GM12873 (cell line): ENCODE measurements around the gene RALB.

Experiments used
- TF ChIP-seq, protein P1 (sequence below): IDR thresholded peaks from 2 replicates; pipeline ENCODE4 v1.5.1; 2012; ENCODE audit warnings: low read depth, mild to moderate bottlenecking, moderate library complexity, low read length, control low read depth; ENCODE audit not compliant: insufficient read depth; ENCODE audit errors: missing control alignments

The RALB gene

DNA sequence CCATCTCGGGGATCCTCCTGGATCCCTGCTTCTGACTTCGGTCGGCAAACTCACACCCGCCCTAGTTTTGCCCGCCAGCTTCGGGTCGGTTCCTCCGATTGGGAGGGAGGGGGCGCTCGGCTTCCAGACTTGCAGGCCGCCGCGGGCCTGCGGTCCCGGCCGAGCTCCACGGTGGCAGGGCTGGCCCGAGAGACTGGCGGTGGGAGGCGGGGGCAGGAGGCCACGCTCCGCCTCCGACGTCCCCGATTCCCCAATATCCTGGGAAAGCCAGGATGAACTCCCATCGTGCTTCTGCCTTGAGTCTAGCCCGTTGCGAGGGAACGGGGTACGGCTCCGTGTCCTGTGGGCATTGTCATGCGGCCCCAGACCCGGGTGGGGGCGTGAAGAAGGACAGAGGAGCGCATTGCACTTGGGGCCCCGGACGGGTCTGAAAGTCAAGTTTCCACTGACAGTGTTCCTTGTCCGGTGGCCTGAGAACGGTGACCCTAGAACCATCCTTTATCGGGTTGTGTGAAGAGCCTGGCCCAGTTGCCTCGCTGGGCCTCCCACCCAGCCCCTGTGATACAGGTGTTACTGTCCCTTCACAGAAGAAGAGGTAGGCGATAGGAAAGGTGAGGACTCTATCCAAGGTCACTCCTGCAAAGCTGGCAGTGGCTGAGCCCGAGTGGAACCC lies 90.9 kb downstream of the RALB start:
- TF ChIP-seq, protein P1, sequence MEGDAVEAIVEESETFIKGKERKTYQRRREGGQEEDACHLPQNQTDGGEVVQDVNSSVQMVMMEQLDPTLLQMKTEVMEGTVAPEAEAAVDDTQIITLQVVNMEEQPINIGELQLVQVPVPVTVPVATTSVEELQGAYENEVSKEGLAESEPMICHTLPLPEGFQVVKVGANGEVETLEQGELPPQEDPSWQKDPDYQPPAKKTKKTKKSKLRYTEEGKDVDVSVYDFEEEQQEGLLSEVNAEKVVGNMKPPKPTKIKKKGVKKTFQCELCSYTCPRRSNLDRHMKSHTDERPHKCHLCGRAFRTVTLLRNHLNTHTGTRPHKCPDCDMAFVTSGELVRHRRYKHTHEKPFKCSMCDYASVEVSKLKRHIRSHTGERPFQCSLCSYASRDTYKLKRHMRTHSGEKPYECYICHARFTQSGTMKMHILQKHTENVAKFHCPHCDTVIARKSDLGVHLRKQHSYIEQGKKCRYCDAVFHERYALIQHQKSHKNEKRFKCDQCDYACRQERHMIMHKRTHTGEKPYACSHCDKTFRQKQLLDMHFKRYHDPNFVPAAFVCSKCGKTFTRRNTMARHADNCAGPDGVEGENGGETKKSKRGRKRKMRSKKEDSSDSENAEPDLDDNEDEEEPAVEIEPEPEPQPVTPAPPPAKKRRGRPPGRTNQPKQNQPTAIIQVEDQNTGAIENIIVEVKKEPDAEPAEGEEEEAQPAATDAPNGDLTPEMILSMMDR = peak; percentile 63
